Measurements from ENCODE around the gene RBL2. TPM values are rescaled to one million over a fixed set of nuclear protein-coding genes. Genes with fewer than 3 reads are reported as not detected.
A peak's percentile ranks its signal among the peaks of the same experiment; 100 is the strongest.

Gene RBL2
- polyA plus RNA-seq, 1 donor: 67.0 TPM

GRCh38 chr16:53484542-53484941 is 50.3 kb downstream of the RBL2 start:
- no peaks in the 10 kb centered on the region for H3K9me3 ChIP-seq (ENCODE audit: control insufficient read depth, low read depth, low read length)
- H3K4me3 ChIP-seq (ENCODE audit: low read length): no peak overlapping the region
- H3K36me3 ChIP-seq (ENCODE audit: control insufficient read depth, insufficient read depth, low read length): peaks cover 44% of the 10 kb centered on the region
- H3K27ac ChIP-seq (ENCODE audit: low read length): no peak overlapping the region
- DNase-seq: no peak
- no peaks in the 10 kb centered on the region for H3K4me1 ChIP-seq (ENCODE audit: control insufficient read depth, insufficient read depth, low read length)
- WGBS (ENCODE audit: insufficient coverage, low lambda C conversion rate): 100% methylated on average over 1 of the region's 2 CpGs
- H3K27me3 ChIP-seq (ENCODE audit: control insufficient read depth, insufficient read depth, low read length): no peaks in the 10 kb centered on the region

GRCh38 chr16:53486230-53486629 is 52.0 kb downstream of the RBL2 start:
- no peaks in the 10 kb centered on the region for H3K9me3 ChIP-seq (ENCODE audit: control insufficient read depth, low read depth, low read length)
- DNase-seq: no peak
- H3K27ac ChIP-seq (ENCODE audit: low read length): no peak overlapping the region
- H3K36me3 ChIP-seq (ENCODE audit: control insufficient read depth, insufficient read depth, low read length): peaks cover 44% of the 10 kb centered on the region
- H3K27me3 ChIP-seq (ENCODE audit: control insufficient read depth, insufficient read depth, low read length): no peaks in the 10 kb centered on the region
- no peaks in the 10 kb centered on the region for H3K4me1 ChIP-seq (ENCODE audit: control insufficient read depth, insufficient read depth, low read length)
- H3K4me3 ChIP-seq (ENCODE audit: low read length): no peak overlapping the region

GRCh38 chr16:53489755-53490154 is 55.5 kb downstream of the RBL2 start:
- H3K27me3 ChIP-seq (ENCODE audit: control insufficient read depth, insufficient read depth, low read length): no peaks in the 10 kb centered on the region
- H3K27ac ChIP-seq (ENCODE audit: low read length): no peak overlapping the region
- WGBS (ENCODE audit: insufficient coverage, low lambda C conversion rate): no CpG with 5 or more reads among the region's 1 CpG
- DNase-seq: no peak
- no peaks in the 10 kb centered on the region for H3K4me1 ChIP-seq (ENCODE audit: control insufficient read depth, insufficient read depth, low read length)
- H3K4me3 ChIP-seq (ENCODE audit: low read length): no peak overlapping the region
- H3K36me3 ChIP-seq (ENCODE audit: control insufficient read depth, insufficient read depth, low read length): peaks cover 51% of the 10 kb centered on the region
- H3K9me3 ChIP-seq (ENCODE audit: control insufficient read depth, low read depth, low read length): no peaks in the 10 kb centered on the region

GRCh38 chr16:53492503-53492902 is 58.2 kb downstream of the RBL2 start:
- no peak for DNase-seq
- Histone ChIP-seq H3K27me3 (ENCODE audit: control insufficient read depth, insufficient read depth, low read length) (no peaks in the 10 kb centered on the region), H3K4me1 (ENCODE audit: control insufficient read depth, insufficient read depth, low read length) (no peaks in the 10 kb centered on the region), H3K9me3 (ENCODE audit: control insufficient read depth, low read depth, low read length) (no peaks in the 10 kb centered on the region), H3K36me3 (ENCODE audit: control insufficient read depth, insufficient read depth, low read length) (peaks cover 68% of the 10 kb centered on the region), H3K4me3 (ENCODE audit: low read length) (no peak overlapping the region), H3K27ac (ENCODE audit: low read length) (no peak overlapping the region)
- WGBS (ENCODE audit: insufficient coverage, low lambda C conversion rate): 80% methylated on average over 1 of the region's 1 CpG

- no peak for DNase-seq
- no peaks in the 10 kb centered on the region for H3K9me3 ChIP-seq (ENCODE audit: control insufficient read depth, low read depth, low read length)
- H3K36me3 ChIP-seq (ENCODE audit: control insufficient read depth, insufficient read depth, low read length): peaks cover 72% of the 10 kb centered on the region
- H3K27ac ChIP-seq (ENCODE audit: low read length): no peak overlapping the region
- no CpG with 5 or more reads among the region's 6 CpGs for WGBS (ENCODE audit: insufficient coverage, low lambda C conversion rate)
- H3K4me3 ChIP-seq (ENCODE audit: low read length): no peak overlapping the region
- no peaks in the 10 kb centered on the region for H3K27me3 ChIP-seq (ENCODE audit: control insufficient read depth, insufficient read depth, low read length)
- no peaks in the 10 kb centered on the region for H3K4me1 ChIP-seq (ENCODE audit: control insufficient read depth, insufficient read depth, low read length)
Observed at GRCh38 chr16:53494636-53495035, 60.4 kb downstream of the RBL2 start.

GRCh38 chr16:53495325-53495724 is 61.1 kb downstream of the RBL2 start:
- no peaks in the 10 kb centered on the region for H3K9me3 ChIP-seq (ENCODE audit: control insufficient read depth, low read depth, low read length)
- H3K27me3 ChIP-seq (ENCODE audit: control insufficient read depth, insufficient read depth, low read length): no peaks in the 10 kb centered on the region
- no peak overlapping the region for H3K4me3 ChIP-seq (ENCODE audit: low read length)
- no peak for DNase-seq
- H3K4me1 ChIP-seq (ENCODE audit: control insufficient read depth, insufficient read depth, low read length): no peaks in the 10 kb centered on the region
- H3K36me3 ChIP-seq (ENCODE audit: control insufficient read depth, insufficient read depth, low read length): peaks cover 66% of the 10 kb centered on the region
- no CpG with 5 or more reads among the region's 4 CpGs for WGBS (ENCODE audit: insufficient coverage, low lambda C conversion rate)
- H3K27ac ChIP-seq (ENCODE audit: low read length): no peak overlapping the region

GRCh38 chr16:53498984-53499383 is 64.7 kb downstream of the RBL2 start:
- H3K4me1 ChIP-seq (ENCODE audit: control insufficient read depth, insufficient read depth, low read length): peaks cover 15% of the 10 kb centered on the region
- H3K27me3 ChIP-seq (ENCODE audit: control insufficient read depth, insufficient read depth, low read length): no peaks in the 10 kb centered on the region
- H3K4me3 ChIP-seq (ENCODE audit: low read length): no peak overlapping the region
- H3K9me3 ChIP-seq (ENCODE audit: control insufficient read depth, low read depth, low read length): no peaks in the 10 kb centered on the region
- no peak overlapping the region for H3K27ac ChIP-seq (ENCODE audit: low read length)
- WGBS (ENCODE audit: insufficient coverage, low lambda C conversion rate): no CpG with 5 or more reads among the region's 4 CpGs
- no peak for DNase-seq
- H3K36me3 ChIP-seq (ENCODE audit: control insufficient read depth, insufficient read depth, low read length): peaks cover 45% of the 10 kb centered on the region

GRCh38 chr16:53501216-53501859 is 67.1 kb downstream of the RBL2 start:
- 57% methylated on average over 1 of the region's 9 CpGs for WGBS (ENCODE audit: insufficient coverage, low lambda C conversion rate)
- H3K27ac ChIP-seq (ENCODE audit: low read length): peak overlapping the region; percentile 50
- H3K27me3 ChIP-seq (ENCODE audit: control insufficient read depth, insufficient read depth, low read length): no peaks in the 10 kb centered on the region
- peaks cover 21% of the 10 kb centered on the region for H3K4me1 ChIP-seq (ENCODE audit: control insufficient read depth, insufficient read depth, low read length)
- peaks cover 22% of the 10 kb centered on the region for H3K36me3 ChIP-seq (ENCODE audit: control insufficient read depth, insufficient read depth, low read length)
- DNase-seq: peak; percentile 35 to 65
- H3K4me3 ChIP-seq (ENCODE audit: low read length): peak overlapping the region; percentile 2
- H3K9me3 ChIP-seq (ENCODE audit: control insufficient read depth, low read depth, low read length): no peaks in the 10 kb centered on the region

GRCh38 chr16:53502331-53503269 is 68.3 kb downstream of the RBL2 start, which contains the start of gene AKTIP:
AKTIP (minus strand) TSS chr16:53503209; CDS start chr16:53500259, 2,950 bp downstream.
- peak within 1 kb of the TSS; percentile 100 for H3K27ac ChIP-seq (ENCODE audit: low read length)
- H3K4me3 ChIP-seq (ENCODE audit: low read length): peak within 1 kb of the TSS; percentile 87
- no peaks in the 10 kb centered on the region for H3K9me3 ChIP-seq (ENCODE audit: control insufficient read depth, low read depth, low read length)
- no CpG with 5 or more reads among the region's 76 CpGs for WGBS (ENCODE audit: insufficient coverage, low lambda C conversion rate)
- H3K4me1 ChIP-seq (ENCODE audit: control insufficient read depth, insufficient read depth, low read length): peaks cover 21% of the 10 kb centered on the region
- no peaks in the 10 kb centered on the region for H3K27me3 ChIP-seq (ENCODE audit: control insufficient read depth, insufficient read depth, low read length)
- H3K36me3 ChIP-seq (ENCODE audit: control insufficient read depth, insufficient read depth, low read length): peaks cover 10% of the 10 kb centered on the region
- DNase-seq: peak; percentile 61 to 93

GRCh38 chr16:53503270-53503923 is 69.1 kb downstream of the RBL2 start:
- no CpG with 5 or more reads among the region's 46 CpGs for WGBS (ENCODE audit: insufficient coverage, low lambda C conversion rate)
- peaks cover 4% of the 10 kb centered on the region for H3K36me3 ChIP-seq (ENCODE audit: control insufficient read depth, insufficient read depth, low read length)
- DNase-seq: peak; percentile 100
- peaks cover 21% of the 10 kb centered on the region for H3K4me1 ChIP-seq (ENCODE audit: control insufficient read depth, insufficient read depth, low read length)
- H3K27ac ChIP-seq (ENCODE audit: low read length): peak overlapping the region; percentile 100
- H3K9me3 ChIP-seq (ENCODE audit: control insufficient read depth, low read depth, low read length): no peaks in the 10 kb centered on the region
- H3K27me3 ChIP-seq (ENCODE audit: control insufficient read depth, insufficient read depth, low read length): no peaks in the 10 kb centered on the region
- H3K4me3 ChIP-seq (ENCODE audit: low read length): peak overlapping the region; percentile 87
